Breast epithelium (tissue), 4 donors: Measurements from ENCODE around the gene BBX. TPM values are rescaled to one million over a fixed set of nuclear protein-coding genes. Genes with fewer than 3 reads are reported as not detected.

Experiments
- DNase-seq, 2 donors: peaks; one replicate each; pipeline ENCODE4 v3.0.0-alpha.2; 2019; ENCODE audit warnings: low spot score in 2 of 2
- H3K27ac ChIP-seq, 2 donors: fragments of 200-600 bp; sonication (generic) in 1 of 2; one replicate each; pipeline ENCODE4 v1.5.1; 2016 to 2019; ENCODE audit warnings: mild to moderate bottlenecking in 1 of 2
- H3K27me3 ChIP-seq, 2 donors: fragments of 200-600 bp; sonication (generic) in 1 of 2; one replicate each; pipeline versions ENCODE4 v1.5.1 to v1.6.0; 2017 to 2019; ENCODE audit warnings: control low read depth in 1 of 2, mild to moderate bottlenecking in 1 of 2
- H3K36me3 ChIP-seq: fragments of 200-600 bp; one replicate; pipeline ENCODE4 v1.5.1; 2019
- H3K4me1 ChIP-seq, 2 donors: fragments of 200-600 bp; sonication (generic); one replicate each; pipeline ENCODE4 v1.5.1; 2016 to 2019; ENCODE audit warnings: control low read depth in 1 of 2
- H3K4me3 ChIP-seq, 3 donors: fragments of 200-600 bp; sonication (generic); 1 replicate in 2 of 3; 2 replicates in 1 of 3; pipeline ENCODE4 v1.5.1; 2016 to 2019; ENCODE audit warnings: mild to moderate bottlenecking in 3 of 3, moderate library complexity in 2 of 3
- H3K9me3 ChIP-seq, 2 donors: fragments of 200-600 bp; sonication (generic) in 1 of 2; one replicate each; pipeline ENCODE4 v1.5.1; 2016 to 2019; ENCODE audit warnings: control low read depth in 1 of 2
- CTCF ChIP-seq, 3 donors: fragments of 450-650 bp; IDR thresholded peaks; one replicate each; pipeline ENCODE4 v1.5.1; 2016 to 2017; ENCODE audit warnings: antibody characterized with exemption in 3 of 3, mild to moderate bottlenecking in 3 of 3, moderate library complexity in 3 of 3
- POLR2A ChIP-seq: fragments of 450-650 bp; IDR thresholded peaks from one replicate; pipeline ENCODE4 v1.6.1; 2016; ENCODE audit warnings: antibody characterized with exemption, mild to moderate bottlenecking, moderate library complexity
- POLR2AphosphoS5 ChIP-seq, 3 donors: sonication (generic); formaldehyde crosslinking; IDR thresholded peaks; one replicate each; pipeline ENCODE4 v1.6.1; 2017; ENCODE audit warnings: antibody characterized with exemption in 3 of 3
- intact Hi-C: fragments of 100-400 bp; cut with DNase I; formaldehyde crosslinking; loops from one replicate; pipeline ENCODE4 v1.15.1; 2023; ENCODE audit warnings: low total_unique reads
- total RNA-seq, 3 donors: library from RNA; depleted of rRNA; stranded (reverse); fragments of >200 nt; gene quantifications; one replicate each; pipeline ENCODE4 v1.1.0, GENCODE V29; 2016

BBX gene
- total RNA-seq, 3 donors from 2014 or later = 59.0 to 95.9 (median 70.8) TPM

DNA sequence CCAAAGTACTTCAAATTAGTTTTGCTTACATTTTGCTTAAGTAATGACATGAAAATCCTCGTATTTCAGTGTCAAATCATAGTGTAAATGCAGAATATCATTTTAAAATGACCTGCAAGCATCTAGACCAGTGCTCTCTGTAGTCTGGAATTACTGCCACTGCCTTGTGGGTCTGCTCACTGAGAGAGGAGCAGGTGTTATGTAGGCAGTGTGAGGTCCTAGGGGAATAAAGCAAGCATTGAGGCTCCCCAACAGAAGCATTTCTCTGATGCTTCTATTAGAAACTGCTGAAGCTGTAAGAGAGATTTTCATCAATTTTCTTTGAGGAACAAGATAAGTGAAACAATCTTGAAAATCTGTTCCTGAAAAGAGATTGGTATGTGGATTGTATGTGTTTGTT lies 253.2 kb downstream of the BBX start:
- TF ChIP-seq POLR2AphosphoS5 (IDR thresholded peaks at IDR 0.05) = no peak
- TF ChIP-seq CTCF (IDR thresholded peaks at IDR 0.05) = no peak
- TF ChIP-seq POLR2A = no peak
- Histone ChIP-seq H3K27ac (no peak overlapping the region), H3K9me3 (no peaks in the 10 kb centered on the region)

GRCh38 chr3:107781253-107781652 lies 258.5 kb downstream of the BBX start:
- Histone ChIP-seq H3K4me1 (no peaks in the 10 kb centered on the region), H3K9me3 (no peaks in the 10 kb centered on the region), H3K27ac (no peak overlapping the region), H3K4me3 (no peak overlapping the region), H3K36me3 (no peaks in the 10 kb centered on the region), H3K27me3 (no peaks in the 10 kb centered on the region)
- intact Hi-C loops = no loop called here
- DNase-seq = no peak
- TF ChIP-seq POLR2A (no peak), POLR2AphosphoS5 (IDR thresholded peaks at IDR 0.05) (no peak), CTCF (IDR thresholded peaks at IDR 0.05) (no peak)

More for the DNA sequence above, 253.2 kb downstream of the BBX start:
- Histone ChIP-seq H3K4me1 (no peaks in the 10 kb centered on the region), H3K36me3 (no peaks in the 10 kb centered on the region), H3K27me3 (no peaks in the 10 kb centered on the region), H3K4me3 (no peak overlapping the region)
- DNase-seq = no peak
- intact Hi-C loops = no loop called here

- no peak for TF ChIP-seq POLR2A
- no peak for TF ChIP-seq POLR2AphosphoS5 (IDR thresholded peaks at IDR 0.05)
- TF ChIP-seq CTCF (IDR thresholded peaks at IDR 0.05) = no peak
- H3K4me3 ChIP-seq = no peak overlapping the region
- H3K27me3 ChIP-seq = no peaks in the 10 kb centered on the region
- no peaks in the 10 kb centered on the region for H3K36me3 ChIP-seq
- H3K27ac ChIP-seq = no peak overlapping the region
- no peak for DNase-seq
- no peaks in the 10 kb centered on the region for H3K4me1 ChIP-seq
- intact Hi-C loops = no loop called here
- H3K9me3 ChIP-seq = no peaks in the 10 kb centered on the region
Measured at GRCh38 chr3:107782054-107782453, 259.3 kb downstream of the BBX start.

DNA sequence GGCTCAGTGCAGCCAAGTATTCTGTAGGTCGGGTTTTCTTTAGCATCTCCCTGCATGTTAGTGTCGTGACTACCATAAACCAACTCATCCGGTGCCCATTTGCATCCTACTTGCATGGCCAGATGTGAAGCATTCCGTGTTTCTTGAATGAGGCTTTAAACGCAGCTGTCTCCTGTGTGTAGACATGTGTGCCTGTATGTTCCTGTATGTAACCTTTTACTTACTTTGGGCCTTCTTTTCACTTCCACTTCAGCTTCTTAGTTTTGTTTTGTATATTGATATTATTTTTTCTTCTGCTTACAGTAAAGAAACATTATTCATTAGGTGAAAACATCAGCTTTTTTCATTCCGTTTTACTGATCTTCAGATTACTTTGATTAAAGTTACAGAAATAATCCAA lies 267.9 kb downstream of the BBX start:
- no peaks in the 10 kb centered on the region for H3K4me1 ChIP-seq
- intact Hi-C loops = no loop called here
- no peaks in the 10 kb centered on the region for H3K36me3 ChIP-seq
- no peak overlapping the region for H3K4me3 ChIP-seq
- DNase-seq = no peak
- no peak for TF ChIP-seq POLR2AphosphoS5 (IDR thresholded peaks at IDR 0.05)
- no peak for TF ChIP-seq CTCF (IDR thresholded peaks at IDR 0.05)
- no peak for TF ChIP-seq POLR2A
- H3K27me3 ChIP-seq = no peaks in the 10 kb centered on the region
- no peaks in the 10 kb centered on the region for H3K9me3 ChIP-seq
- H3K27ac ChIP-seq = no peak overlapping the region

DNA sequence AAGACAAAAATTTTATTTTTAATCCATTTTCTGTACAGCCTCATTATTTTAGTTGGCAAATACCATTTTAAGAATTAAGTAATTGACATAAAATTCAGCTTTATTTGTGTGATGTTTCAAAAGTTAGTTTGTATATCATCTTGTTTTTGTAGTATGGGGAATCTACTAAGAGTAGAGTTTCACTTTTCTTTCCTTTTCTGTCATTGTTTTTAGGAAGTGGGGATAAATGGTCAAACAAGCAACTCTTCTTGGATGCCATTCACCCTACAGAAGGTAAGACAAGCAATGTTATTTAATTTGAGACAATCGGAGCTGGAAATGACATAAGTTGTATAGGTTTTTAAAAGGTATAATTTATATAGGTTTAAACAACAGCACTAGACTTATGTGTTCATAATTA lies 268.3 kb downstream of the BBX start:
- Histone ChIP-seq H3K27ac (no peak overlapping the region), H3K27me3 (no peaks in the 10 kb centered on the region), H3K4me1 (no peaks in the 10 kb centered on the region), H3K4me3 (no peak overlapping the region), H3K36me3 (no peaks in the 10 kb centered on the region), H3K9me3 (no peaks in the 10 kb centered on the region)
- TF ChIP-seq CTCF (IDR thresholded peaks at IDR 0.05) = no peak
- no peak for TF ChIP-seq POLR2A
- no peak for TF ChIP-seq POLR2AphosphoS5 (IDR thresholded peaks at IDR 0.05)
- intact Hi-C loops = no loop called here
- DNase-seq = no peak
